Thymus (tissue), 11 donors: Measurements from ENCODE around the gene LEFTY1. TPM values are rescaled to one million over a fixed set of nuclear protein-coding genes. Genes with fewer than 3 reads are reported as not detected.
"Not testable (repeated sequence)": the region's sequence is repeated elsewhere in the genome, so short reads cannot be mapped to it uniquely, and the experiment has no call there.

Experiments used
- DNase-seq, 9 donors: peaks; one replicate each; pipeline ENCODE4 v3.0.0-alpha.2; 2013; ENCODE audit warnings: low spot score in 9 of 9, low read depth in 6 of 9, missing footprints in 1 of 9
- H3K27ac ChIP-seq, 2 donors: one replicate each; pipeline ENCODE4 v1.5.1; 2013; ENCODE audit warnings: control low read depth in 1 of 2, low read depth in 1 of 2, low read length in 1 of 2, mild to moderate bottlenecking in 1 of 2, moderate library complexity in 1 of 2
- H3K27me3 ChIP-seq, 2 donors: one replicate each; pipeline ENCODE4 v1.5.1; 2013; ENCODE audit warnings: low read length in 1 of 2; ENCODE audit not compliant: control insufficient read depth in 2 of 2, insufficient read depth in 1 of 2
- H3K36me3 ChIP-seq, 2 donors: one replicate each; pipeline ENCODE4 v1.5.1; 2013; ENCODE audit warnings: low read length in 1 of 2, mild to moderate bottlenecking in 1 of 2, moderate library complexity in 1 of 2; ENCODE audit not compliant: control insufficient read depth in 2 of 2, insufficient read depth in 2 of 2
- H3K4me1 ChIP-seq, 2 donors: one replicate each; pipeline ENCODE4 v1.5.1; 2013; ENCODE audit warnings: low read length in 2 of 2; ENCODE audit not compliant: control insufficient read depth in 2 of 2, insufficient read depth in 2 of 2
- H3K4me3 ChIP-seq, 2 donors: one replicate each; pipeline ENCODE4 v1.5.1; 2013; ENCODE audit warnings: low read length in 2 of 2, control low read depth in 1 of 2, mild to moderate bottlenecking in 1 of 2
- H3K9me3 ChIP-seq, 2 donors: one replicate each; pipeline ENCODE4 v1.5.1; 2013; ENCODE audit warnings: low read length in 1 of 2, mild to moderate bottlenecking in 1 of 2; ENCODE audit not compliant: control insufficient read depth in 2 of 2, insufficient read depth in 1 of 2
- WGBS: extraction: QIAGEN DNeasy Blood & Tissue Kit; methylation state at CpG from one replicate; pipeline ENCODE4 v1.1.7; 2013; 5-methylcytosine and 5-hydroxymethylcytosine counted together
- polyA plus RNA-seq: library from polyadenylated mRNA; stranded (reverse); fragments of 200-250 nt; gene quantifications from one replicate; pipeline ENCODE4 v1.2.3, GENCODE V29; 2013
- total RNA-seq: library from RNA; stranded (reverse); fragments of 120-200 nt; gene quantifications from one replicate; pipeline ENCODE4 v1.2.4, GENCODE V29; 2013
- donor health status: healthy.

The LEFTY1 gene
- total and polyA plus RNA-seq, 2 donors: 0.47 to 1.2 TPM

DNA sequence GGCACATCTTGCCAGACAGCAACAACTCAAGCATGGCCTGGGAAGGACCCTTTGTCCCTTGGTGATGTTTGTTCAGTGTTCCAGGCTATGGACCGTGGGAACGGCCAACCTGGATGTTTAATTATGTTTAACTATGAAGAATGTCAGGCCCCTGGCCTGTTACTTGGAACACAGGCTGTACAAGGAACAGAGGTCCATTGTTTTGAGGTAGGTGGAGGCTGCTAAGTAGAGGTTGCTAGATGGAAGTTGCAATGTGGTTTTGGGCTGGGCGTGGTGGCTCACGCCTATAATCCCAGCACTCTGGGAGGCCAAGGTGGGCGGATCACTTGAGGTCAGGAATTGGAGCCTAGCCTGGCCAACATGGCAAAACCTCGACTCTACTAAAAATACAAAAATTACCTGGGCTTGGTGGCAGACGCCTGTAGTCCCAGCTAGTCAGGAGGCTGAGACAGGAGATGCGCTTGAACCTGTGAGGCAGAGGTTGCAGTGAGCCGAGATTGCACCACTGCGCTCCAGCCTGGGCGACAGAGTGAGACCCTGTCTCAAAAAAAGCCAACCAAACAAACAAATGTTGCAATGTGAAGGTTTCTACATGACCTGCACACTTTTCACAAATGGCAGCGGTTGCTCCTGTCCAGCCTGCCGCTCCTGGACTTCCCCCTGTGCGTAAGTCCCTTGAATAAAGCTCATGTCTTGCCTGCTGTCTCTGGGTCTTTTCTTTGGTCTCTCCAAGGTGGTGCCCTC, 2.5 kb upstream of the LEFTY1 start:
- H3K4me3 ChIP-seq: no peak overlapping the region
- H3K4me1 ChIP-seq: peaks cover 3 to 7% of the 10 kb centered on the region in 2 donors
- WGBS: 98% methylated on average over 14 of the region's 14 CpGs
- H3K36me3 ChIP-seq: no peaks in the 10 kb centered on the region
- H3K27me3 ChIP-seq: peaks cover 0 to 16% of the 10 kb centered on the region in 2 donors
- DNase-seq: no peak
- no peaks in the 10 kb centered on the region for H3K9me3 ChIP-seq
- H3K27ac ChIP-seq: no peak overlapping the region

DNA sequence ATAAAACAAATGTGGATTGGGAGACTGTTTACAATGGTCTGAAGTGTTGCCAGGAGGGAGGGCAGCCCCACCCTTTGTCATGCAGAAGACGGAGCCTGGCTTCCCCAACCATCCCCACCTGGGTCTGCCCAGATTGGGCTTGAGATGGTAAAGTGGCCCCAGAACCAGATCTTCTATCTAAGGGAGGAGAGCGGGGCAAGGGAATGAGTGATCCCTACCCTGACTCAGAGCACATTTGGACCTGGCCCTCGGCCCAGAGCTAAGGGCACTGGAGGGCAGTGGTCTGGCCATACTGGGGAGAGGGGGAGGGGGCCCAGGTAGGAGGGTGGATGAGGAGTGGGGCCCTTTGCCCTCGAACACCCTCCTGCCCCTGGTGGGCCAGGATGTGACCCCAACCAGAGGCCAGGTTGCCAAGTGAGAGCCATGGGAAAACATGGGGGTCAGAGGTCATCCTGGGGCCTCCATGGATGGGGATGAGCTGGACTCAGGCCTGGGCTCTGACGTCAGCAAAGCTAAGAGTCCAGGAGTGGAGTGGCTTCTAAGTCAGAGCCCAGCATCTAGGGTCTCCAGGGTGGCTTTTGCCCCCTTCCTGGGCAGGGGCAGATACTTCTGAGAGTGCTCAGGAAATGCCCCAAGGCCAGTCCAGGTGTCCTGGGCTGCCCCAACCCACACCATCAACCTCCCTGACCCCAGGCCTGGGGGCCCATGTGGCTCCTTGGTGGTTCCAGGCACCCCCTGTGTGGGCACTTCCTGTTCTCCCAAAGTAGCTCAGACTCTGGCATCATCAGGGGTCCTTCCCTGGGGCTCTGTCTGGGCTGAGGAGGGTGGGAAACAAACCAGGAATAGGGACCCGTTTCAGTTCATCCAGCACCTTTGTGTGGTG, 1.6 kb upstream of the LEFTY1 start:
- no peak overlapping the region for H3K27ac ChIP-seq
- DNase-seq: no peak
- peaks cover 0 to 2% of the 10 kb centered on the region in 2 donors for H3K4me1 ChIP-seq
- peaks cover 0 to 16% of the 10 kb centered on the region in 2 donors for H3K27me3 ChIP-seq
- H3K9me3 ChIP-seq: no peaks in the 10 kb centered on the region
- no peaks in the 10 kb centered on the region for H3K36me3 ChIP-seq
- 93% methylated on average over 6 of the region's 6 CpGs for WGBS
- no peak overlapping the region for H3K4me3 ChIP-seq

DNA sequence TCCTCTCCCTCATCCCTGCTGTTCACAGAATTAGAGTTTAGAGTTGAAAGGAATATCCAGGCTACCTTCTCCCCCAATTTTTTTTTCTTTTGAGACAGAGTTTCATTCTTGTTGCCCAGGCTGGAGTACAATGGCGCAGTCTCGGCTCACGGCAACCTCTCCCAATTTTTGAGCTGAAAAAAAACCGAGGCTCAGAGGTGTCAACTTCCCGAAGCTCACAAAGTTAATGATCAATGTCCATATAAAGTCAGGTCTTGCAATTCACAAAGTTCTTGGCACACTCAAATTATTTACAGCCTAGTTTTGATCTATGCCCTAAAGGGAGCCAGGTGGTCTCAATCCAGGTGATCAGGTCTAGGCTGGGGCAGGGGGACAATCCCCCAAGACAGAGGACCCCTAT, 797 bp upstream of the LEFTY1 start:
- 97% methylated on average over 5 of the region's 5 CpGs for WGBS
- H3K27me3 ChIP-seq: peaks cover 0 to 16% of the 10 kb centered on the region in 2 donors
- H3K27ac ChIP-seq: no peak overlapping the region
- no peak overlapping the region for H3K4me3 ChIP-seq
- DNase-seq: no peak
- no peaks in the 10 kb centered on the region for H3K9me3 ChIP-seq
- peaks cover 0 to 2% of the 10 kb centered on the region in 2 donors for H3K4me1 ChIP-seq
- no peaks in the 10 kb centered on the region for H3K36me3 ChIP-seq

DNA sequence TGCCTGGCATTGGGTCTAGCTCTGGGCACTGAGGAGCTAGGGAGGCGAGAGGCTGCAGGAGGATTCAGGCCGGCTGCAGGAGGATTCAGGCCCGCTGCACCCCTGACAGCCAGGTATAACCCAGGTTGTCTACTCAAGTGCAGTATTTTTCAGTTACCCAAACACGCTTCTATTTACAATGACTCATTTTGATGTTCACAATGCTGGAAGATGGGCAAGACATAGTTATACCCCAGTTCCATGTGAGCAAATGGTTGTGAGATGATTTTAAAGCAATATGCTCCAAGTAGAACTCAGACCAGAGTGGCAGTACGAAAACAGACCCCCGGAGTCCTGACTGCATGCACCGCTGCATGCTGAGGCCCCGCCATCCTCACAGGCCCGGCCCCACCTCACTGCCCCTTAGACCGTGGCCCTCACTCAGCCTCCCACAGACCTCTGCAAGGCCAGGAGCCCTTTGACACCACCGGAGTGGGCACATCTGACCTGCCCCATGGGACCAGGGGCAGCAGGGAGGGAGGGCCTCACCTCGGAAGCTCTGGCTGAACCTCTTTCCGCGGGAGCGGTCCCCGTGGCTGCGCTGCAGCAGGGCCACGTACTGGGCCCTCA, 553 bp downstream of the LEFTY1 start:
- Histone ChIP-seq H3K36me3 (no peaks in the 10 kb centered on the region), H3K4me1 (peaks cover 0 to 5% of the 10 kb centered on the region in 2 donors), H3K9me3 (no peaks in the 10 kb centered on the region), H3K27me3 (peaks cover 0 to 22% of the 10 kb centered on the region in 2 donors), H3K4me3 (no peak overlapping the region), H3K27ac (no peak overlapping the region)
- WGBS: 96% methylated on average over 18 of the region's 18 CpGs
- DNase-seq: no peak

DNA sequence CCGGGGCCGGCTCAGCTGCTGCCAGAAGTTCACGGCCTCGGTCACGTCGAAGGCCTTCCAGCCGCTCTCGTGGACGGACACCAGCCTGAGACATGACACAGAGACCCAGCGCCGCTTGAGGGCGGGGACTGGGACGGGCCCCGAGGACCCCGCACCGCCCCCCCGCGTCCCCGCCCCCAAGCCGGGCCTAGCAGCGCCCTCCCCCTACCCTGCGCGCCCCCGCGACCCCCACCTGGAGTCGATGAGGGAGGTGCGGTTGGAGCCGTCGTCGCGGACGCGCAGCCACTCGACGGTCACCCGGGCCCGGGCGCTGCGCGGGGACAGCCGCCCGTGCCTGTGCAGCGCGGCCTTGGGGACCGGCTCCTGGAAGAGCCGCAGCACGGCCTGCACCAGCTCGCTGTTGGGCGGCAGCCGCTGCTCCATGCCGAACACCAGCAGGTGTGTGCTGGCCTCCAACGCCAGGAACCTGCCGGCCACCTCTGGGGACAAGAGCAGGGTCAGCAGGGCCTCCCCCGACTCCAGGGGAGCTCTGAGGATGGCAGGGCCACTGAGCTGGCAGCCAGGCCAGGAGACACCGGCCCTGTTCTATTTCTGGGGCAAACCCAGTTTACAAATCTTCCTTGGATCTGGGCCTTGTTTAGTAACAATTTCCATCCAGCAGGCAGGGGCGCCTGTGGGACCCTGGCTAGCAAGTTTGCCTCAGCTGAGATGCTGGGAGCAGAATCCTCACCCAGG, 1.2 kb downstream of the LEFTY1 start:
- WGBS: 56% methylated on average over 43 of the region's 56 CpGs
- DNase-seq, H3K36me3 ChIP-seq, H3K9me3 ChIP-seq, H3K4me3 ChIP-seq, H3K27ac ChIP-seq: not testable (repeated sequence)
- H3K4me1 ChIP-seq: peaks cover 3 to 11% of the 10 kb centered on the region in 2 donors
- peaks cover 0 to 29% of the 10 kb centered on the region in 2 donors for H3K27me3 ChIP-seq

DNA sequence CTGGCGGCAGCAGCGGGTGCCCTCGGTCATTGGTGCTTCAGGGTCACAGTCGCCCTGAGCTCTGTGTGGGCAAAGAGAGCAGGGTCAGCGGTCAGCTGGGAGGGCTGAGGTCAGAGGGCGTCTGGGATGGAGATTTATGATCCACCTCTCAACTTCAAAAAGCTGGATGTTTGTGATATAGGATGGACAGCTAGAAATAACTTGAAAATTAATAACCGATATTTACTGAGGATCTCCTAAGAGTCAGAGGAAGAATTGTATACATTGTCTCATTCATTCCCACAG, 2.0 kb downstream of the LEFTY1 start:
- Histone ChIP-seq H3K4me1 (peaks cover 3 to 15% of the 10 kb centered on the region in 2 donors), H3K4me3 (no peak overlapping the region), H3K27me3 (peaks cover 0 to 33% of the 10 kb centered on the region in 2 donors), H3K27ac (no peak overlapping the region), H3K9me3 (no peaks in the 10 kb centered on the region), H3K36me3 (no peaks in the 10 kb centered on the region)
- WGBS: 98% methylated on average over 7 of the region's 7 CpGs
- DNase-seq: no peak

DNA sequence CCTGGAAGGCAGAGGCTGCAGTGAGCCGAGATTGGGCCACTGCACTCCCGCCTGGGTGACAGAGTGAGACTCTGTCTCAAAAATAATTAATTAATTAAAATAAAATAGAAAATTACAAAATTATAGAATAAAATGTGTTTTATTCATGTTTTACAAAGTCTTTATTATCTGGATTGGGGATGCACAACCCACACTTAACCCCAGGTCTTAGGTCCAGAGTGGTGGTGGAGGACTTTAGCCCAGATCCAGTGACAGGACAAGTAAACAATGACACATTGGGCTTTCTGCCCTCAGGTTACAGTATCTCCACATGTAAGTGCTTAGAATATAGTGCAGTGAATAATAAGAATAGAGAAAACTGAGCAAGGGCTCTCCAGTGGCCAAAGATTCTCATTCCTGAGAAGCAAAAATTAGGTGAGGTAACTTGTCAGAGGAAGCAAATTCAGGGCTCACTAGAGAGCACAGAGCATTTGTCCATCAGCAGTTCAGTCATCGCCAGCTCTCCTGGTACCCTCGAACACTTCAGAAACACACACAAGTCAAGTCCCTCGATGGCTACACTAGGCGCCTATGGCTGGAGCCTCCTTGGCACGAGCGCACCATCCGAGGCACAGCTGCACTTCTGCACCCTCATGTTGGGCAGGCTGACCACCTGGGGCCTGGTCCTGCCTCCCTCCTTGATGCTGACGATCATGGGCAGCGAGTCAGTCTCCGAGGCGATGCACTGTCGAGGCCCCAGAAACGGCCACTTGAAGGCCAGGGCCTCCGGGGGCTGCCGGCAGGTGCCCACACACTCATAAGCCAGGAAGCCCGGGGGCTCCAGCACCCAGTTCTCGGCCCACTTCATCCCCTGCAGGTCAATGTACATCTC, 2.6 kb downstream of the LEFTY1 start:
- Histone ChIP-seq H3K4me3 (no peak overlapping the region), H3K9me3 (no peaks in the 10 kb centered on the region), H3K4me1 (peaks cover 5 to 20% of the 10 kb centered on the region in 2 donors), H3K27me3 (peaks cover 0 to 33% of the 10 kb centered on the region in 2 donors), H3K36me3 (no peaks in the 10 kb centered on the region), H3K27ac (no peak overlapping the region)
- WGBS: 94% methylated on average over 19 of the region's 19 CpGs
- no peak for DNase-seq

DNA sequence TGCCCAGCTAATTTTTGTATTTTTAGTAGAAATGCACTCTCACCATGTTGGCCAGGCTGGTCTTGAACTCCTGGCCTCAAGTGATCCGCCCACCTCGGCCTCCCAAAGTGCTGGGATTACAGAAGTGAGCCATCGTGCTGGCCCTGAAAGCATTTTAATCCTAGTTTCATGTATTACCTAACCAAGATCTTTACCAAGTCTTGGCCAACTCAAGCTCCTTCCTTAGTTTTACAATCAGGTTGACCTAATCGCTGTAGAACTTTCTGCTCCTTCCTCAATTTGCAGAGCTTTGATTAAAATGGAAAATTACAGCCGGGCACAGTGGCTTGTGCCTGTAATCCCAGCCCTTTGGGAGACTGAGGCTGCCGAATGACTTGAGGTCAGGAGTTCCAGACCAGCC, 3.6 kb downstream of the LEFTY1 start:
- Histone ChIP-seq H3K4me3 (no peak overlapping the region), H3K4me1 (peaks cover 14 to 31% of the 10 kb centered on the region in 2 donors), H3K27ac (no peak overlapping the region), H3K36me3 (no peaks in the 10 kb centered on the region), H3K9me3 (peaks cover 0 to 2% of the 10 kb centered on the region in 2 donors), H3K27me3 (peaks cover 0 to 33% of the 10 kb centered on the region in 2 donors)
- DNase-seq: no peak
- 95% methylated on average over 6 of the region's 6 CpGs for WGBS
